ENCODE data around the gene P2RY6.

Gene P2RY6

GRCh38 chr11:73316422-73316821, 44.3 kb downstream of the P2RY6 start:
- peaks cover 11% of the 10 kb centered on the region for H3K4me1 ChIP-seq (ENCODE audit: insufficient read depth, low read length)

GRCh38 chr11:73317373-73317772, 45.2 kb downstream of the P2RY6 start:
- H3K79me2 ChIP-seq (ENCODE audit: insufficient read depth, low read length), result no peaks in the 10 kb centered on the region
- H2AFZ ChIP-seq (ENCODE audit: low read depth, low read length), result no peak overlapping the region
- no peaks in the 10 kb centered on the region for H3K27me3 ChIP-seq (ENCODE audit: insufficient read depth, low read length, poor library complexity)
- ATAC-seq (ENCODE audit: insufficient read depth, low read depth) (no peak), DNase-seq (no peak)
- peaks cover 2% of the 10 kb centered on the region; the same call in 1 of the 2 replicates for H4K20me1 ChIP-seq (ENCODE audit: insufficient read depth, low read length)
- no peak overlapping the region for H3K9ac ChIP-seq (ENCODE audit: low read depth, low read length)
- no peak overlapping the region for H3K27ac ChIP-seq (ENCODE audit: low read length)
- H3K4me1 ChIP-seq (ENCODE audit: insufficient read depth, low read length), result peaks cover 20% of the 10 kb centered on the region
- no peaks in the 10 kb centered on the region for H3K9me3 ChIP-seq (ENCODE audit: insufficient read depth, low read length, severe bottlenecking)
- H3K36me3 ChIP-seq (ENCODE audit: insufficient read depth, low read length), result no peaks in the 10 kb centered on the region
- TF ChIP-seq EZH2 (IDR thresholded peaks at IDR 0.05; ENCODE audit: borderline replicate concordance, low read depth, low read length, severe bottlenecking), result no peak
- TF ChIP-seq, protein P1, sequence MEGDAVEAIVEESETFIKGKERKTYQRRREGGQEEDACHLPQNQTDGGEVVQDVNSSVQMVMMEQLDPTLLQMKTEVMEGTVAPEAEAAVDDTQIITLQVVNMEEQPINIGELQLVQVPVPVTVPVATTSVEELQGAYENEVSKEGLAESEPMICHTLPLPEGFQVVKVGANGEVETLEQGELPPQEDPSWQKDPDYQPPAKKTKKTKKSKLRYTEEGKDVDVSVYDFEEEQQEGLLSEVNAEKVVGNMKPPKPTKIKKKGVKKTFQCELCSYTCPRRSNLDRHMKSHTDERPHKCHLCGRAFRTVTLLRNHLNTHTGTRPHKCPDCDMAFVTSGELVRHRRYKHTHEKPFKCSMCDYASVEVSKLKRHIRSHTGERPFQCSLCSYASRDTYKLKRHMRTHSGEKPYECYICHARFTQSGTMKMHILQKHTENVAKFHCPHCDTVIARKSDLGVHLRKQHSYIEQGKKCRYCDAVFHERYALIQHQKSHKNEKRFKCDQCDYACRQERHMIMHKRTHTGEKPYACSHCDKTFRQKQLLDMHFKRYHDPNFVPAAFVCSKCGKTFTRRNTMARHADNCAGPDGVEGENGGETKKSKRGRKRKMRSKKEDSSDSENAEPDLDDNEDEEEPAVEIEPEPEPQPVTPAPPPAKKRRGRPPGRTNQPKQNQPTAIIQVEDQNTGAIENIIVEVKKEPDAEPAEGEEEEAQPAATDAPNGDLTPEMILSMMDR (IDR thresholded peaks at IDR 0.05; ENCODE audit: borderline replicate concordance, extremely low read depth, low read length, poor library complexity, severe bottlenecking), result no peak
- no peak overlapping the region for H3K4me2 ChIP-seq (ENCODE audit: insufficient read depth, low read length)
- H3K4me3 ChIP-seq (ENCODE audit: low read depth in 1 of 2, low read length in 2 of 2), result no peak overlapping the region

More at GRCh38 chr11:73316422-73316821, 44.3 kb downstream of the P2RY6 start:
- ATAC-seq (ENCODE audit: insufficient read depth, low read depth), result no peak
- no peak overlapping the region for H3K27ac ChIP-seq (ENCODE audit: low read length)
- no peak overlapping the region for H3K4me3 ChIP-seq (ENCODE audit: low read depth in 1 of 2, low read length in 2 of 2)
- no peaks in the 10 kb centered on the region for H3K9me3 ChIP-seq (ENCODE audit: insufficient read depth, low read length, severe bottlenecking)
- no peaks in the 10 kb centered on the region for H3K27me3 ChIP-seq (ENCODE audit: insufficient read depth, low read length, poor library complexity)
- H3K79me2 ChIP-seq (ENCODE audit: insufficient read depth, low read length), result no peaks in the 10 kb centered on the region
- H3K36me3 ChIP-seq (ENCODE audit: insufficient read depth, low read length), result no peaks in the 10 kb centered on the region
- peaks cover 2% of the 10 kb centered on the region; the same call in 1 of the 2 replicates for H4K20me1 ChIP-seq (ENCODE audit: insufficient read depth, low read length)
- no peak overlapping the region for H3K9ac ChIP-seq (ENCODE audit: low read depth, low read length)
- H3K4me2 ChIP-seq (ENCODE audit: insufficient read depth, low read length), result no peak overlapping the region
- no peak for DNase-seq
- no peak overlapping the region for H2AFZ ChIP-seq (ENCODE audit: low read depth, low read length)
- TF ChIP-seq EZH2 (IDR thresholded peaks at IDR 0.05; ENCODE audit: borderline replicate concordance, low read depth, low read length, severe bottlenecking), result no peak
- TF ChIP-seq, protein P1 (IDR thresholded peaks at IDR 0.05; ENCODE audit: borderline replicate concordance, extremely low read depth, low read length, poor library complexity, severe bottlenecking), result no peak

DNA sequence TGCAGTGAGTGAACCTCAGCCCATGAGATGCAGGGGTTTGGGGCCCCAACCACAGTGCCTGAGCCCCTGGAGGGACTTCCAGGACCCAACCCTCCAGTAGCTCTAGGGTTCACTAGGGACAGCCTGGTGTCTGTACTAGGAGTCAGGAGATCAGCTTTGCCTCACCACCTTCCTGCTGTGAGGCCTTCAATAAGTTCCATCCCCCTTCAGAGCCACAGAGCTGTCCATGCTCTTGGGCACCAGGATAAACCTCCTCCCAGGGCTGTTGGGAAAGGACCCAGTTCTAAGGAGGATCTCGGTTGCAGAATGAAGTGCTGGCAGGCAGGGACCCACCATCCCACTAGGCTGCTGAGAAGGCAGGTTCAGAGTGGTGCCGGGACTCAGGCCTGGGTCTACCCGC, 45.7 kb downstream of the P2RY6 start:
- TF ChIP-seq, protein P1 (IDR thresholded peaks at IDR 0.05; ENCODE audit: borderline replicate concordance, extremely low read depth, low read length, poor library complexity, severe bottlenecking), result no peak
- no peak for TF ChIP-seq EZH2 (IDR thresholded peaks at IDR 0.05; ENCODE audit: borderline replicate concordance, low read depth, low read length, severe bottlenecking)
- H3K9me3 ChIP-seq (ENCODE audit: insufficient read depth, low read length, severe bottlenecking), result no peaks in the 10 kb centered on the region
- no peak overlapping the region for H3K4me3 ChIP-seq (ENCODE audit: low read depth in 1 of 2, low read length in 2 of 2)
- ATAC-seq (ENCODE audit: insufficient read depth, low read depth) (no peak), DNase-seq (no peak)
- no peak overlapping the region for H3K9ac ChIP-seq (ENCODE audit: low read depth, low read length)
- peaks cover 2% of the 10 kb centered on the region; the same call in 1 of the 2 replicates for H4K20me1 ChIP-seq (ENCODE audit: insufficient read depth, low read length)
- no peak overlapping the region for H2AFZ ChIP-seq (ENCODE audit: low read depth, low read length)
- no peak overlapping the region for H3K27ac ChIP-seq (ENCODE audit: low read length)
- no peaks in the 10 kb centered on the region for H3K79me2 ChIP-seq (ENCODE audit: insufficient read depth, low read length)
- H3K4me1 ChIP-seq (ENCODE audit: insufficient read depth, low read length), result peaks cover 20% of the 10 kb centered on the region
- H3K36me3 ChIP-seq (ENCODE audit: insufficient read depth, low read length), result no peaks in the 10 kb centered on the region
- no peaks in the 10 kb centered on the region for H3K27me3 ChIP-seq (ENCODE audit: insufficient read depth, low read length, poor library complexity)
- no peak overlapping the region for H3K4me2 ChIP-seq (ENCODE audit: insufficient read depth, low read length)

Measured in DND-41 (cell line).